IPS DF 6.9 (cell line): ENCODE measurements around the gene GLUL.

Experiments
- DNase-seq: peaks from one replicate; pipeline ENCODE4 v3.0.0-alpha.2; 2013; ENCODE audit warnings: low read depth, low spot score
- H3K27ac ChIP-seq: one replicate; pipeline ENCODE4 v1.5.1; 2013; ENCODE audit warnings: low read length, control low read depth
- H3K27me3 ChIP-seq: 2 replicates; pipeline ENCODE4 v1.6.1; 2013; ENCODE audit warnings: mild to moderate bottlenecking, low read length; ENCODE audit not compliant: control insufficient read depth, insufficient read depth
- H3K36me3 ChIP-seq: 2 replicates; pipeline ENCODE4 v1.6.1; 2013; ENCODE audit warnings: low read length; ENCODE audit not compliant: control insufficient read depth, insufficient read depth
- H3K4me1 ChIP-seq: 2 replicates; pipeline ENCODE4 v1.6.1; 2013; ENCODE audit warnings: low read length; ENCODE audit not compliant: control insufficient read depth, insufficient read depth
- H3K4me3 ChIP-seq: 2 replicates; pipeline ENCODE4 v1.5.1; 2013; ENCODE audit warnings: mild to moderate bottlenecking, low read length
- H3K9me3 ChIP-seq: 2 replicates; pipeline ENCODE4 v1.6.1; 2013; ENCODE audit warnings: low read length, inconsistent platforms; ENCODE audit not compliant: control insufficient read depth, insufficient read depth
- WGBS: extraction: QIAGEN DNeasy Blood & Tissue Kit; methylation state at CpG from one replicate; pipeline ENCODE4 v1.1.7; 2013; ENCODE audit warnings: mixed read lengths, missing lambda C conversion rate; ENCODE audit not compliant: insufficient read length, insufficient coverage; 5-methylcytosine and 5-hydroxymethylcytosine counted together

The GLUL gene

DNA sequence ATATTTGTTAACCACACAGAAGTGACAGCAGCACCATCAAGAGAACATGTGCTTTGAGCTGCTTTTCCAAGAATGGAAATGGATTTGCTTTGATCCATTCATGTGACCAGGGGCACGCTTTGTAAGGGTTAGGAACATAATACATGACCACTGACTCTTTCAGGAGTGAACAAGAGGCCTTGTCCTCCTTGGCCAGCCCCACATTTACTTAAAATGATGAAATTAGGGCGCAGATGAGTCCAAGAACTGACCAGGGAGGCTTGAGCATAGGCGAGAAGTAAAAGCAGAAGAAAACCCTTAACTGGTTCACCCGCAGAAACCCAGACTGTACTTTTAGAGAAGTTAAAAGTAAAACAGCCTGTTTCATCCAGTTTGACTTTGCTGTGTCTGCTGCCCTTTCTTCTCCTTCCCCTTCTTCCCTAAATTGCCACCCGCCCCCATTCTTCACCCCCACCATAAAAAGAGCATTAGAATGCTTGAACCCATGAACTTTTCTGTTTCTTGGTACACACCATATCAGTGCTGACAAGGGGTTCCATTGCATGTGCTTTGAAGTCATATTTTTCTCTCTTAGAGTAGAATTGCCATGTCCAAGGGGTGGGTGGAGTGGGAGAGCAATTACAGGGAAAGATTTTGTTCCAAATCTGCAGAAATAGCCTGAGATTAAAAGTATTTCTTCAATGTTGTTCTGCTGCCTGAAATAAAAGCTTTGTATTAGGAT, 2.6 kb upstream of the GLUL start:
- no peaks in the 10 kb centered on the region for H3K27me3 ChIP-seq
- no peak overlapping the region for H3K27ac ChIP-seq
- H3K9me3 ChIP-seq, result no peaks in the 10 kb centered on the region
- H3K4me3 ChIP-seq, result no peak overlapping the region
- WGBS, result no CpG with 5 or more reads among the region's 5 CpGs
- no peak for DNase-seq
- no peaks in the 10 kb centered on the region; the same call in 1 of the 2 replicates for H3K4me1 ChIP-seq
- H3K36me3 ChIP-seq, result no peaks in the 10 kb centered on the region

DNA sequence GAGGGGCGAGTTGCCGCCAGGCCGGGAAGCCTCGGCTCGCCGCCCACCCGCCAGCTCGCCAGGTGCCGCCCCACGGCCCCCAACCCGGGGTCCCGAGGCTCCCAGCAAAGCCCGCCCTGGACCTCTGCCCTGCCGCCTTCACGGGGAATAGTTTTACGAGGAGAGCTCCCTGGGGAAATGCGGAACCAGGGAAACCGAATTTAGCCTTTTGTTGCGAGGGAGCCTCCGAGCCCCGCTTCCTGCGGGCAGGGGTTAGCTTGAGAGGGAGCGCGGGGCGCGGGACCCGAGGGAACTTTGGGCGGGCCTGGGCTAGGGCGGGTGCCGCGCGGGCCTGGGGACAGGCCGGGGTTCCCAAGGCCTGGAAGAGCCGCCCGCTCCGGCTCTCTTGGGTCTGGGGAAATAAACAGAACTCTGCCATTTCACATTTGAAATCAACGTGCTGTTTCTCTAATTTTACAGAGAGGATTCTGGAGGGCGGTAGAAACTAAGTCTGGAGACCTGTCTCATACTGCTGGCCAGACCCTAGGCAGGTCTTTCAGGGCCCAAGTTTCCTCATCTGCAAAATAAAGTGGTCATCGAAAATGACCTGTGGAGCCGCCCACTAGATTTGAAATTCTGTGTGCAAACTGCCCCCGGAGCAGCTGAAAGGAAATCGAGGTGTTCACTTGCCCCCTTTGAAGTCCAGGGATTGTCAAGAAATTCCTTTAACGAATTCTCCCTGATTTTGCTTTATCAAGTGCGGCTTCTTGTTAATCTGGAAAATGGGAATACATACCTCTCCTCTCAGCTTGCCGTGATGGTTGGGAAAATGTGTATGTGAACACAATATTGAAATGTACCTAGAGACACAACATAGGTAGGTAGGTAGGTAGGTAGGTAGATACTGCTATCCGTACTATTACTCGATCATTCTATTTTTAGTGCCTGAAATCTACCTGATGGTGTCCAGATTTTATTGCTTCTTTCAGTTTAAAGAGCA, 749 bp upstream of the GLUL start:
- Histone ChIP-seq H3K4me1 (no peaks in the 10 kb centered on the region; the same call in 1 of the 2 replicates), H3K9me3 (no peaks in the 10 kb centered on the region), H3K4me3 (peak overlapping the region; percentile 56; the same call in 1 of the 2 replicates), H3K36me3 (peaks cover 11% of the 10 kb centered on the region; the same call in 1 of the 2 replicates), H3K27me3 (no peaks in the 10 kb centered on the region), H3K27ac (no peak overlapping the region)
- DNase-seq, result no peak
- WGBS, result no CpG with 5 or more reads among the region's 47 CpGs

GRCh38 chr1:182391028-182391361, 595 bp downstream of the GLUL start:
- no CpG with 5 or more reads among the region's 35 CpGs for WGBS
- Histone ChIP-seq H3K27ac (no peak overlapping the region), H3K36me3 (peaks cover 22% of the 10 kb centered on the region), H3K27me3 (no peaks in the 10 kb centered on the region), H3K4me1 (no peaks in the 10 kb centered on the region; the same call in 1 of the 2 replicates), H3K4me3 (peak overlapping the region; percentile 94), H3K9me3 (no peaks in the 10 kb centered on the region)
- no peak for DNase-seq

DNA sequence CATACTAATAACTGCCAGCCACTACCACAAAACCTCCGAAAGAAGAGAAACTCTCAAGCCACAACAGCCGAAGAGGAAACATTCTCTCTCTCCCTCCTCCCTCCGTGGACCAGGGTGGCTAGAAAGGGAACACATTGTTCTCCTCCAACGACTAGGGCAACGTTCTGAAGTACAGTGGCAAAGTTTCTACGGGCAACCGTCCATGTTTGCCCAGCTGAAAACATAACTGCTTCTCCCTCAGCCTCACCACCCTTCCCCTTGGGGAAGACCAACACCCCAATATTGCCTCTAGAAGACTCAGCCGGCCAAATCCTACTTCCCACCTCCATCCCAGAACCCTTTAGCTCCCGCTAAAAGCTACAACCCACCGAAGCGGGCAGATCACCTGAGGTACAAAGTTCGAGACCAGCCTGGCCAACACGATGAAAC, 2.0 kb downstream of the GLUL start:
- Histone ChIP-seq H3K9me3 (no peaks in the 10 kb centered on the region), H3K27me3 (no peaks in the 10 kb centered on the region), H3K27ac (no peak overlapping the region), H3K4me1 (no peaks in the 10 kb centered on the region; the same call in 1 of the 2 replicates), H3K4me3 (peak overlapping the region; percentile 94; the same call in 1 of the 2 replicates), H3K36me3 (peaks cover 33% of the 10 kb centered on the region)
- no peak for DNase-seq
- no CpG with 5 or more reads among the region's 13 CpGs for WGBS

DNA sequence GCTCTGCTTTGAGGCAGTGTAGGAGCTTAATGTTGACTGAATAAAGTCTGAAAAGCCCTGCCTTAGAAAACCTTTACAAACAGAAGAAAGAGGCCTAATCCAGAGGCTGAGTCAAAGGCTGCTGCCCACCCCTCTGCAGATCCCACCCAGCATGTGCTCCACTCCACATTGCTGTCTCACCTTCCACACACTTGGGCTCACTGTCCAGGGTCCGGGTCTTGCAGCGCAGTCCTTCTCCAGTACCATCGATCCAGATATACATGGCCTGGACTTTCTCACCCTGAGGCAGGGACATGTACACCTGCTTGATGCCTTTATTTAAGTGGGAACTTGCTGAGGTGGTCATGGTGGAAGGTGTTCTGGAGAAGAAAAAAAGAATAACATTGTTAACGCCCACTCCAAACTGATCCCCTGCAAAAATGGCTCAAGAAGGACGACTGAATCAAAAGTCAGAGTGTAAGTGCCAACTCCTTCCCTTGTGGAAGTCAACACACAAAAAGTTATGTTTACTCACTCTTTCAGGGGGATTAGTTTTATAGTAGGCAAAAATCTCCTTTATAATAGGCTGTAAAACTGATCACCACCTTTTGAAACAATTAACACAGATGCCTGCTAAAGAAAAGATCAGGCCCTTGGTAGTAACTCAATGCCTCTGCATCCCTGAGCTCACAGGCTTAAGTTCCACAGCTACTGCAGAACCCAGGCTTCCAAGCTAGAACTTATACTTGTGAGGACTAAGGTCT, 3.0 kb downstream of the GLUL start:
- no CpG with 5 or more reads among the region's 5 CpGs for WGBS
- no peak for DNase-seq
- Histone ChIP-seq H3K27ac (no peak overlapping the region), H3K36me3 (peaks cover 43% of the 10 kb centered on the region), H3K27me3 (no peaks in the 10 kb centered on the region), H3K4me1 (no peaks in the 10 kb centered on the region; the same call in 1 of the 2 replicates), H3K4me3 (no peak overlapping the region), H3K9me3 (no peaks in the 10 kb centered on the region)

GRCh38 chr1:182387566-182387965, 4.0 kb downstream of the GLUL start:
- WGBS, result no CpG with 5 or more reads among the region's 2 CpGs
- no peak for DNase-seq
- Histone ChIP-seq H3K4me1 (no peaks in the 10 kb centered on the region; the same call in 1 of the 2 replicates), H3K4me3 (no peak overlapping the region), H3K27ac (no peak overlapping the region), H3K9me3 (no peaks in the 10 kb centered on the region), H3K27me3 (no peaks in the 10 kb centered on the region), H3K36me3 (peaks cover 46% of the 10 kb centered on the region)

DNA sequence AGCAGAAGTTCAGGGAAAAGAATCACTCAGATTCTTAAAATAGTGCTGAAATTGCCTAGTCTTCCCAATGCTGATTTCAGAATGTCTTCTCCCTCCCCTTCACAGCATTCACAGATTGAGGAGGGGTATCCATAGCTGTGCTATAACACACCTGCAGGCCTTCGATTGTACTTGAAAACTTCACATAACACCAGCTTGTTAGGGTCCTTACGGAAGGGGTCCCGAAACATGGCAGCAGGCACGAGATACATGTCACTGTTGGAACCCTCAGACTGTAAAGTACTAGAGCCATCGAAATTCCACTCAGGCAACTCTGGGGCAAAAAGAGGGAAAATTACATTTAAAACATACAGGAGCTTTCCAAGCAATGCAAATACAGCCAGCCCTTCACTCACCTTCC, 4.6 kb downstream of the GLUL start:
- Histone ChIP-seq H3K36me3 (peaks cover 51% of the 10 kb centered on the region), H3K9me3 (no peaks in the 10 kb centered on the region), H3K4me3 (no peak overlapping the region), H3K4me1 (no peaks in the 10 kb centered on the region), H3K27ac (no peak overlapping the region), H3K27me3 (no peaks in the 10 kb centered on the region)
- WGBS, result no CpG with 5 or more reads among the region's 5 CpGs
- DNase-seq, result no peak

DNA sequence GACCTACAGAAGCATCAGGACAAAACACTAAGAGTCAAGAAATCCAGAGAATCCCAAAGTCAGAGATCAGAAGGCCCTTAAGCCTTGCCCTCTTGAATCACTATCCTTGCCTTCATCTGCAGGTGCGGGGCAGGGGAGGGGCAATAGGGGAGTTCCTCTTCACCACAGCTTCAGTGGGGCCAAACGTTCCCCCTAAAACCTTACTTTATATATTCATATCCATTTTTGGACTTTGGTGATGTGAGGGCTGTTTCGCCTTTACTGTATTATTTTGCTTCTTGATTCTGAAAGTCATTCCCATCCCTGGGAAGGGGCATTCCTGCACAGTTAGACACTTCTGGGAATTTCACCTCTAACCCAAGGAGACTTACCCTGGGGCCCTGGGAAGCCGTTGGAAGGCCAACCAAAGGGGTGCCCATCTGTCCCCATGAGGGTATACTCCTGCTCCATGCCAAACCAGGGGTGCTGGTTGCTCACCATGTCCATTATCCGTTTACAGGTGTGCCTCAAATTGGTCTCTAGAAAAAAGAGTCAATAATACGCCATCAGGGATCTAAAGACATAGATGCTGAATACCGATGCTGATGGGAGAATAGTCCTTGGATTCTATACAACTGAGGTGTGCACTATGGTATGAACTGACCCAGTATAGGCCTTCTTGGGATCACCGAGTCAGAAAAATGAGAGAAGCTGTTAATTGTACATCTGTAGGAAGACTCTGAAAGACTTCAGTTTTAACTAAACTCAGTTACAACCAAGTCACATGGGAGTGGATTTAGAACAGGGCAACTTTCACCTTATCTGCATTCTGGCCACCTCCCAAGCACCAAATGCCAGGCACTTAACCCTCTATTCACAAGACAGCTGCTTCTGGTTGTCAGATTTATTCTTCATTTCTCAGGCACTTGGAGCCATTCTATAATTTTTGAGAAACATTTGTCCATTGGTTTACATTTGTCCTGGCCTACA, 5.4 kb downstream of the GLUL start:
- no CpG with 5 or more reads among the region's 8 CpGs for WGBS
- H3K27ac ChIP-seq, result no peak overlapping the region
- H3K9me3 ChIP-seq, result no peaks in the 10 kb centered on the region
- peaks cover 54% of the 10 kb centered on the region for H3K36me3 ChIP-seq
- H3K4me1 ChIP-seq, result no peaks in the 10 kb centered on the region
- H3K27me3 ChIP-seq, result no peaks in the 10 kb centered on the region
- DNase-seq, result no peak
- H3K4me3 ChIP-seq, result no peak overlapping the region

DNA sequence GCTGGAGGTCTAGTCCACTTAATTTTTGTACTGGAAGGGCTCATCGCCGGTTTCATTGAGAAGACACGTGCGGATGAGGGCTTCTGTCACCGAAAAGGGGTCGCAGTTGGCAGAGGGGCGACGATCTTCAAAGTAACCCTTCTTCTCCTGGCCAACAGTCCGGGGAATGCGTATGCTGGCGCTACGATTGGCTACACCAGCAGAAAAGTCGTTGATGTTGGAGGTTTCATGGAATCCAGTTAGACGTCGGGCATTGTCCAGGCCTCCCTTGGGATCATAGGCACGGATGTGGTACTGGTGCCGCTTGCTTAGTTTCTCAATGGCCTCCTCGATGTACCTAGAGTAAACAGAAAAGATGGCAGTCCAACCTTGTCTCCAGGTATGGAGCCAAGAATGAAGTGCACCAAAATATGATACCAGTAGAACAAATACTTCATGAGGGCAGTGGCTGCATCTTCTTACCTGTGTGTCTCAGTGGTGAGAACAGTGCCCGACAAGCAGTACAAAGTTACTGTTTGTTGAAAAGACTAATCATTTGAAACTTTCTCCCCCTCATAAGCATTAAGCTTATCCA, 7.1 kb downstream of the GLUL start:
- DNase-seq, result no peak
- Histone ChIP-seq H3K9me3 (no peaks in the 10 kb centered on the region), H3K4me1 (no peaks in the 10 kb centered on the region), H3K36me3 (peaks cover 54% of the 10 kb centered on the region), H3K4me3 (no peak overlapping the region), H3K27ac (no peak overlapping the region), H3K27me3 (no peaks in the 10 kb centered on the region)
- no CpG with 5 or more reads among the region's 19 CpGs for WGBS
